BLaER1 (cell line): Measurements from ENCODE around the gene TRPM2.

ENCODE experiments used
- H3K27ac ChIP-seq: shearing (Covaris generic); formaldehyde crosslinking; 2 replicates; pipeline ENCODE4 v1.8.1; 2022
- H3K27me3 ChIP-seq: shearing (Covaris generic); formaldehyde crosslinking; 2 replicates; pipeline ENCODE4 v1.8.1; 2022
- H3K36me3 ChIP-seq: shearing (Covaris generic); formaldehyde crosslinking; 2 replicates; pipeline ENCODE4 v1.8.1; 2022
- H3K4me1 ChIP-seq: shearing (Covaris generic); formaldehyde crosslinking; 2 replicates; pipeline ENCODE4 v1.8.1; 2022
- H3K4me2 ChIP-seq: shearing (Covaris generic); formaldehyde crosslinking; 2 replicates; pipeline ENCODE4 v1.8.1; 2022
- H3K4me3 ChIP-seq: shearing (Covaris generic); formaldehyde crosslinking; 2 replicates; pipeline ENCODE4 v1.8.1; 2022
- H3K9ac ChIP-seq: shearing (Covaris generic); formaldehyde crosslinking; 2 replicates; pipeline ENCODE4 v1.8.1; 2022
- H3K9me3 ChIP-seq: shearing (Covaris generic); formaldehyde crosslinking; 2 replicates; pipeline ENCODE4 v1.8.1; 2022
- H4K20me1 ChIP-seq: shearing (Covaris generic); formaldehyde crosslinking; 2 replicates; pipeline ENCODE4 v1.8.1; 2022
- Cebpa-rat ChIP-seq: shearing (Covaris generic); IDR thresholded peaks from 2 replicates; pipeline ENCODE4 v1.8.1; 2022

Gene TRPM2

GRCh38 chr21:44314128-44314527, 39.3 kb upstream of the TRPM2 start:
- no peak overlapping the region for H3K9ac ChIP-seq
- H3K4me3 ChIP-seq = no peak overlapping the region
- no peak for TF ChIP-seq Cebpa-rat
- no peaks in the 10 kb centered on the region for H3K9me3 ChIP-seq
- peaks cover 99% of the 10 kb centered on the region for H3K36me3 ChIP-seq
- peaks cover 16% of the 10 kb centered on the region for H3K4me1 ChIP-seq
- no peaks in the 10 kb centered on the region for H3K27me3 ChIP-seq
- H3K4me2 ChIP-seq = no peak overlapping the region
- peaks cover 86% of the 10 kb centered on the region for H4K20me1 ChIP-seq
- H3K27ac ChIP-seq = no peak overlapping the region

- peaks cover 12% of the 10 kb centered on the region for H3K4me1 ChIP-seq
These were observed 38.9 kb upstream of the TRPM2 start for GRCh38 chr21:44314561-44314960.

GRCh38 chr21:44315691-44316203, 37.7 kb upstream of the TRPM2 start:
- Histone ChIP-seq H3K4me1 (peaks cover under 1% of the 10 kb centered on the region; the same call in 1 of the 2 replicates), H3K9me3 (no peaks in the 10 kb centered on the region), H4K20me1 (peaks cover 81% of the 10 kb centered on the region), H3K9ac (no peak overlapping the region), H3K4me2 (no peak overlapping the region), H3K27ac (no peak overlapping the region), H3K27me3 (no peaks in the 10 kb centered on the region), H3K4me3 (no peak overlapping the region), H3K36me3 (peaks cover 100% of the 10 kb centered on the region)
- TF ChIP-seq Cebpa-rat = no peak

More at GRCh38 chr21:44314561-44314960, 38.9 kb upstream of the TRPM2 start:
- no peak overlapping the region for H3K27ac ChIP-seq
- peaks cover 86% of the 10 kb centered on the region for H4K20me1 ChIP-seq
- H3K4me3 ChIP-seq = no peak overlapping the region
- H3K9me3 ChIP-seq = no peaks in the 10 kb centered on the region
- H3K36me3 ChIP-seq = peaks cover 100% of the 10 kb centered on the region
- H3K27me3 ChIP-seq = no peaks in the 10 kb centered on the region
- TF ChIP-seq Cebpa-rat = no peak
- H3K9ac ChIP-seq = no peak overlapping the region
- H3K4me2 ChIP-seq = no peak overlapping the region

GRCh38 chr21:44316277-44316900, 37.0 kb upstream of the TRPM2 start:
- H4K20me1 ChIP-seq = peaks cover 75% of the 10 kb centered on the region
- no peaks in the 10 kb centered on the region for H3K27me3 ChIP-seq
- H3K36me3 ChIP-seq = peaks cover 97% of the 10 kb centered on the region
- no peak overlapping the region for H3K9ac ChIP-seq
- no peak overlapping the region for H3K4me3 ChIP-seq
- no peaks in the 10 kb centered on the region for H3K4me1 ChIP-seq
- H3K4me2 ChIP-seq = no peak overlapping the region
- no peak for TF ChIP-seq Cebpa-rat
- no peaks in the 10 kb centered on the region for H3K9me3 ChIP-seq
- no peak overlapping the region for H3K27ac ChIP-seq

- H3K27ac ChIP-seq = no peak overlapping the region
- H4K20me1 ChIP-seq = peaks cover 75% of the 10 kb centered on the region
- peaks cover 97% of the 10 kb centered on the region for H3K36me3 ChIP-seq
- no peak for TF ChIP-seq Cebpa-rat
- no peak overlapping the region for H3K4me2 ChIP-seq
- no peak overlapping the region for H3K9ac ChIP-seq
- no peaks in the 10 kb centered on the region for H3K4me1 ChIP-seq
- no peaks in the 10 kb centered on the region for H3K9me3 ChIP-seq
- H3K4me3 ChIP-seq = no peak overlapping the region
- H3K27me3 ChIP-seq = no peaks in the 10 kb centered on the region
These were observed 36.1 kb upstream of the TRPM2 start for GRCh38 chr21:44317241-44317782.

- Histone ChIP-seq H3K4me1 (no peaks in the 10 kb centered on the region), H3K27me3 (no peaks in the 10 kb centered on the region), H3K4me2 (no peak overlapping the region), H3K9ac (no peak overlapping the region), H3K9me3 (no peaks in the 10 kb centered on the region), H3K4me3 (no peak overlapping the region), H3K27ac (no peak overlapping the region), H4K20me1 (peaks cover 71% of the 10 kb centered on the region), H3K36me3 (peaks cover 97% of the 10 kb centered on the region)
- no peak for TF ChIP-seq Cebpa-rat
These were observed 35.5 kb upstream of the TRPM2 start for GRCh38 chr21:44317871-44318270.

- peaks cover 97% of the 10 kb centered on the region for H3K36me3 ChIP-seq
- H3K27me3 ChIP-seq = no peaks in the 10 kb centered on the region
- no peak overlapping the region for H3K4me3 ChIP-seq
These were observed 34.7 kb upstream of the TRPM2 start for GRCh38 chr21:44318489-44319285.

GRCh38 chr21:44319407-44320065, 33.9 kb upstream of the TRPM2 start:
- no peak overlapping the region for H3K4me3 ChIP-seq
- TF ChIP-seq Cebpa-rat = no peak
- no peaks in the 10 kb centered on the region for H3K4me1 ChIP-seq
- H3K27ac ChIP-seq = no peak overlapping the region
- no peak overlapping the region for H3K4me2 ChIP-seq
- no peaks in the 10 kb centered on the region for H3K9me3 ChIP-seq
- H3K9ac ChIP-seq = no peak overlapping the region
- peaks cover 71% of the 10 kb centered on the region for H4K20me1 ChIP-seq
- H3K36me3 ChIP-seq = peaks cover 97% of the 10 kb centered on the region
- H3K27me3 ChIP-seq = no peaks in the 10 kb centered on the region

More at GRCh38 chr21:44318489-44319285, 34.7 kb upstream of the TRPM2 start:
- Histone ChIP-seq H3K27ac (no peak overlapping the region), H3K9ac (no peak overlapping the region), H3K9me3 (no peaks in the 10 kb centered on the region), H3K4me2 (no peak overlapping the region), H4K20me1 (peaks cover 69% of the 10 kb centered on the region), H3K4me1 (no peaks in the 10 kb centered on the region)
- TF ChIP-seq Cebpa-rat = no peak

- no peak for TF ChIP-seq Cebpa-rat
These were observed 32.6 kb upstream of the TRPM2 start for GRCh38 chr21:44320847-44321246.

More at GRCh38 chr21:44320847-44321246, 32.6 kb upstream of the TRPM2 start:
- H3K27ac ChIP-seq = no peak overlapping the region
- no peaks in the 10 kb centered on the region for H3K9me3 ChIP-seq
- peaks cover 97% of the 10 kb centered on the region for H3K36me3 ChIP-seq
- no peak overlapping the region for H3K4me3 ChIP-seq
- peaks cover 5% of the 10 kb centered on the region; the same call in 1 of the 2 replicates for H3K4me1 ChIP-seq
- peaks cover 71% of the 10 kb centered on the region for H4K20me1 ChIP-seq
- H3K27me3 ChIP-seq = no peaks in the 10 kb centered on the region
- no peak overlapping the region for H3K9ac ChIP-seq
- H3K4me2 ChIP-seq = no peak overlapping the region
